ENCODE measurements around the gene SMURF2. TPM values are rescaled to one million over a fixed set of nuclear protein-coding genes. Genes with fewer than 3 reads are reported as not detected.

The SMURF2 gene
- total RNA-seq (10 to 100 TPM; 41.6 to 44.6 TPM), polyA plus RNA-seq (ENCODE audit: insufficient read length in 6 of 6) (10 to 100 TPM; 49.0 to 67.6 (median 55.9) TPM)
- long read RNA-seq, donor 1, partial matches to known transcripts = 0 of 4 reads
- long read RNA-seq, donor 1, other reads (novel, unspliced or antisense) = 0 of 4 reads
- long read RNA-seq, donor 2 = 0 reads
- long read RNA-seq, donor 3, partial matches to known transcripts = 0 of 3 reads
- long read RNA-seq, donor 3, other reads (novel, unspliced or antisense) = 0 of 3 reads
- long read RNA-seq, donor 4 = 0 reads
- long read RNA-seq, donor 5, partial matches to known transcripts = 0 of 3 reads
- long read RNA-seq, donor 5, other reads (novel, unspliced or antisense) = 0 of 3 reads
- long read RNA-seq, donor 6, partial matches to known transcripts = 0 of 1 reads
- long read RNA-seq, donor 6, other reads (novel, unspliced or antisense) = 0 of 1 reads
- long read RNA-seq, donor 7, partial matches to known transcripts = 43 of 44 reads
- long read RNA-seq, donor 7, other reads (novel, unspliced or antisense) = 0 of 44 reads
- long read RNA-seq, donor 8, full-length matches to known transcripts = 1 of 1 reads
- long read RNA-seq, donor 8, partial matches to known transcripts = 0 of 1 reads
- long read RNA-seq, donor 8, other reads (novel, unspliced or antisense) = 0 of 1 reads
- long read RNA-seq, donor 9 = 0 reads
- long read RNA-seq, donor 10 = 0 reads
- long read RNA-seq, donor 11 = 0 reads
- long read RNA-seq, donor 12, partial matches to known transcripts = 0 of 1 reads
- long read RNA-seq, donor 12, other reads (novel, unspliced or antisense) = 0 of 1 reads

DNA sequence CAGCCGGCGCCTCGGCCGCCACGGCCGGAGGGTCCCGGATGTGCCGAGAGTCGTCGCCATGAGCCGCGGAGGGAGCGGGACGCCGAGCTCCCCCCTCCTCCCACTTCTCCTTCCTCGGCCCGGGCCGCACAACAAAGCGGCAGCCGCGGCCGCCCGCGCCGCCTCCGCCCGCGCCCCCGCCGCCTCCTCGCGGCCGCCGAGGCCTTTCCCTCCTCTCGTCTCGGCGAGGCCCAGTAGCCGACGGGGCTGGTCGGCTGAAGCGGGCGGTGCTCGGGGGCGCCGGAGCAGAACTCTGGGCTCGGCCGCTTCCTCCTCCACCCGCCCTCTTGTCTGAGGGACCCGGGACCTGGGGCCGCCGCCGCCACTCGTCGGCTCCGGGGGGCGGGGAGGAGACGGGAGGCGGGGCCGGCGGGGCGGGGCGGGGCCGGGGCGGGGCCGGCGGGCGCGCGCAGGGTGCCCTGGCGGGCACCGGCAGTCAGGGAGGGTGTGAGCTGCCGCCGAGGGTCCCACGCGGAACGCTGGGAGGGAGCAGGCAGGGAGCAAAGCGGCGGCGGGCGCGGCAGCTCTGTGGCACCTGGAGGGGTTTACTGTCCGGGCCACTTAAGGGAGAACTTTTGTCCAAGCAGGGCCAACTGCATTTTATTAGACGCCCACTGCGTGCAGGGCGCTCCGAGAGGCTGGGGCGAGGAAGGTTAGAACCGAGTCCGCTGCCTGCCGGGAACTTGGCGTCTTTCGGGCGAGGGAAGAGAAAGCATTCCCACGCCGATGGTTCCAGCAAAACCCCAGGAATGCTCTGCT lies at the start of gene SMURF2:
SMURF2 (minus strand) TSS at position 332 of the 798 bp plus-strand sequence. CDS start 427 bp downstream, outside the sequence.
- TF ChIP-seq, protein P1, sequence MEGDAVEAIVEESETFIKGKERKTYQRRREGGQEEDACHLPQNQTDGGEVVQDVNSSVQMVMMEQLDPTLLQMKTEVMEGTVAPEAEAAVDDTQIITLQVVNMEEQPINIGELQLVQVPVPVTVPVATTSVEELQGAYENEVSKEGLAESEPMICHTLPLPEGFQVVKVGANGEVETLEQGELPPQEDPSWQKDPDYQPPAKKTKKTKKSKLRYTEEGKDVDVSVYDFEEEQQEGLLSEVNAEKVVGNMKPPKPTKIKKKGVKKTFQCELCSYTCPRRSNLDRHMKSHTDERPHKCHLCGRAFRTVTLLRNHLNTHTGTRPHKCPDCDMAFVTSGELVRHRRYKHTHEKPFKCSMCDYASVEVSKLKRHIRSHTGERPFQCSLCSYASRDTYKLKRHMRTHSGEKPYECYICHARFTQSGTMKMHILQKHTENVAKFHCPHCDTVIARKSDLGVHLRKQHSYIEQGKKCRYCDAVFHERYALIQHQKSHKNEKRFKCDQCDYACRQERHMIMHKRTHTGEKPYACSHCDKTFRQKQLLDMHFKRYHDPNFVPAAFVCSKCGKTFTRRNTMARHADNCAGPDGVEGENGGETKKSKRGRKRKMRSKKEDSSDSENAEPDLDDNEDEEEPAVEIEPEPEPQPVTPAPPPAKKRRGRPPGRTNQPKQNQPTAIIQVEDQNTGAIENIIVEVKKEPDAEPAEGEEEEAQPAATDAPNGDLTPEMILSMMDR (IDR thresholded peaks at IDR 0.05) = peak in 1 of 2 donors; percentile 15
- intact Hi-C loops (cut with DNase I) = no loop called here
- peak within 1 kb of the TSS; percentile 56 to 70 for H3K4me3 ChIP-seq
- H3K4me1 ChIP-seq = peaks cover 12 to 45% of the 10 kb centered on the region in 2 donors
- no peaks in the 10 kb centered on the region for H3K9me3 ChIP-seq
- peak within 1 kb of the TSS; percentile 89 to 94 for H3K27ac ChIP-seq
- DNase-seq (peak; percentile 75 to 95 (median 81)), ATAC-seq (peak; percentile 87)
- no peaks in the 10 kb centered on the region for H3K27me3 ChIP-seq
- H3K36me3 ChIP-seq = no peaks in the 10 kb centered on the region

DNA sequence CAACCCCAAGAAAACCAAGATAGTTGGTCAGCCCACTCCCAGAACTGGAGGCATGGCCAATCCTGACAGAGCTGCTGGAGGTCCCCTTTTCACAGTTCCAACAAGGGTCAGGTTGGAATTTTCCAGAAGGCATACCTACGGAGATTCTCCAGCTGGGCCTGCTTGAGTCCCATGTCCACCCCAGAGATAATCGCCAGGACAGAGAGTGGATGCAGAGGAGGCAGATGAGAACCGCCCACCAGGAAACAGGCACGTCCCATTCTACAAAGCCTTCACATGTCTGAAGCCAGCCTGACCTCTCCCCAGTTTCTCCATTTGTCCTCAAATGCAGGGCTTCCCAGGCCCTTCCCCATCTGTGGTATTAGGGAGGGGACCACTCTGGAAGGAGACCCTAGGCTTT lies 47.4 kb upstream of the SMURF2 start:
- no peak overlapping the region for H3K4me3 ChIP-seq
- no peaks in the 10 kb centered on the region for H3K9me3 ChIP-seq
- H3K27me3 ChIP-seq = no peaks in the 10 kb centered on the region
- no peak for ATAC-seq
- TF ChIP-seq, protein P1 (IDR thresholded peaks at IDR 0.05) = no peak
- no peaks in the 10 kb centered on the region for H3K36me3 ChIP-seq
- intact Hi-C loops (cut with DNase I) = no loop called here
- peak overlapping the region; percentile 74 to 81 for H3K27ac ChIP-seq
- no peak for DNase-seq
- H3K4me1 ChIP-seq = peaks cover 33 to 76% of the 10 kb centered on the region in 2 donors

DNA sequence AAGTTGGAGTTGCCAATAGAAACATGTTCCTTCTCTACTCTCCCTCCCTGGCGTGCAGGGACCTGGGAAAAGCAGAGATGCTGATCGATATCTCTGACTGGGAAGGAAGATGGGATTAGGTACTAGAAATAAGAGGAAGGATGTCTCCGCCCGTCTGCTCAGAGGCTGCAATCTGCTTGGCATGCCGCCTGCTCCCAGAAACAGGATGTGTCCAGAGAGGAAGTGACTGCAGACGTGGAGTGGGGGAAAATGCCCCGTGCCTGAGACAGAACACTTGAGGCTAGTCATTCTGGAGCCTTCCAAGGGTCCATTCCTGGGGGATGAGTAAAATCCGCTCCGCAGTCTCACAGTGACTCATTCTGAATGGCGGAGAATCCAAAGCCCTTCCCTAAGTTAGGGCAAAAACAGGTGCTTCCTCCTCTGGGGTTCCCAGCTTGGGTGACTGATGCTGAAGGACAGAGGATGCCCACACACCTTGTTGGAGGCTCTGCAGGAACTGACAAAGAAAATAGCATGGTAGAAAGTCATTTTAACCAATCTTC lies 45.0 kb upstream of the SMURF2 start:
- TF ChIP-seq, protein P1 (IDR thresholded peaks at IDR 0.05) = no peak
- H3K27me3 ChIP-seq = no peaks in the 10 kb centered on the region
- H3K4me3 ChIP-seq = no peak overlapping the region
- DNase-seq (peak in 3 of 4 donors; percentile 85 to 93 (median 92)), ATAC-seq (peak; percentile 88)
- H3K27ac ChIP-seq = peak overlapping the region; percentile 75 to 81
- H3K9me3 ChIP-seq = no peaks in the 10 kb centered on the region
- H3K4me1 ChIP-seq = peaks cover 29 to 53% of the 10 kb centered on the region in 2 donors
- intact Hi-C loops (cut with DNase I) = no loop called here
- no peaks in the 10 kb centered on the region for H3K36me3 ChIP-seq

DNA sequence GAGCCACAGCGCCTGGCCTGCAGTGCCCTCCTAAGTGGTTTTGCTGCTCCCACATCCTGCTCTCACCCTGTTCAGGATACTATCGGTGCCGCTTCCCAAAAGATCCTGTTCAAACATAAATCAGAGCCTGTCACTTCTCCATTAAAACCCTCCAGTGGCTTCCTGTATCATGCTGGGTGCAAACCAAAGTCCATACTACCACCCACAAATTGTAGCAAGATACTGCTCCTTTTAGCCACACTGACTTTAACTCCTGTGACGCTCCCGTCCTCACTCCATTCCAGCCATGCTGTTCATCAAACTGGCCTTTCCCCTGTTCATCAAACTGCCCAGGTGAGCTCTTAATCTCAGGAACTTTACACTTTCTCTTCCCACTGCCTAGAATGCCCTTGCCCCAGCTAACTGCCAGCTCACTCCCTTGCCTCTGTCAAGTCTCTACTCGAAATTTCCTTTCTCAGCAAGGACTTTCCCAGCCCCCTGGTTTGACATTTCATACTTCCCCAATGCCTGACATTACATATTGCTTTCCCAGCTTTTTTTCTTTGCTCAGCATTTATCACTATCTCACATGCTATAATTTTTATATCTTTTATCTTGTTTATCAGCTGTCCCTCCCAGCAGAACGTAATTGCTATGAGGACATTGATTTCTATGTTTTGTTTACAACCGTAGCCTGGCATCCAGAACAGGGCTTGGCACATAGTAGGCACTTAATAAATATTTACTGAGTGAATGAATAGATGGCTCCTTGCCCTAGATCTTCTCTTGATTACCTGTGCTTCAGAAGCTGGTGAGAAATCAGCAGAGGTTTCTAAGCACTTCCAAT lies 44.3 kb upstream of the SMURF2 start:
- peak; percentile 60 for ATAC-seq
- peaks cover 29 to 49% of the 10 kb centered on the region in 2 donors for H3K4me1 ChIP-seq

More for the DNA sequence above, 44.3 kb upstream of the SMURF2 start:
- Histone ChIP-seq H3K36me3 (no peaks in the 10 kb centered on the region), H3K27ac (peak overlapping the region; percentile 75 to 81), H3K9me3 (no peaks in the 10 kb centered on the region), H3K4me3 (no peak overlapping the region), H3K27me3 (no peaks in the 10 kb centered on the region)
- intact Hi-C loops (cut with DNase I) = no loop called here
- TF ChIP-seq, protein P1 (IDR thresholded peaks at IDR 0.05) = no peak
- DNase-seq = no peak

All from left lung (tissue), 14 donors.